Adrenal gland (tissue), 5 donors: ENCODE data around the gene FOXS1.

ENCODE experiments used
- CTCF ChIP-seq, 6 experiments: fragments of 450-650 bp in 4 of 6; fragments of 200-600 bp in 2 of 6; sonication (generic) in 1 of 6; IDR thresholded peaks; 1 replicate in 5 of 6; 2 replicates in 1 of 6; pipeline versions ENCODE4 v1.5.1 to v1.8.0; 2016 to 2021; ENCODE audit warnings: antibody characterized with exemption in 6 of 6, mild to moderate bottlenecking in 2 of 6, moderate library complexity in 1 of 6
- POLR2A ChIP-seq, 2 donors: fragments of 450-650 bp; IDR thresholded peaks; one replicate each; pipeline ENCODE4 v1.6.1; 2017; ENCODE audit warnings: antibody characterized with exemption in 2 of 2, mild to moderate bottlenecking in 2 of 2, moderate library complexity in 1 of 2
- donor health status: DM: no; HTN: no; CAD: no.

DNA sequence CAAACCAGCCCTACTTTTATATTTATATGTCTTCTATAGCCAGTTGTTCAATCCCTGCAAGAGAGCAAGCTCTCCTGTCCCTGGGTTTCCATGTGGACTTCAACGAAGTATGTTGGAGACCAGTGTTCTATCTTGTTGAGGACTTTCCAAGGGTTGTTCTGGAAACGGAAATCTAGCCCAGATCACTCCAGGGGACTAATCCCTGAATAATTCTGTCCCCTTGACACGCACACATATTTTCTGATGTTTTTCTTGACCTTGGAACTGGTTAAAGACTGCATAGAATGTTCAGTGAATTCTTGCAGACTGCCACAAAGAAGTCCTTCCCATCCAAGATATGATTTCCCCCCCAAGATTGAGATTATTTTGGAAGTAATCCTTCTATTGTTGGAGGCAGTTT, 35.7 kb downstream of the FOXS1 start:
- TF ChIP-seq POLR2A (IDR thresholded peaks at IDR 0.05) (no peak), CTCF (IDR thresholded peaks at IDR 0.05) (no peak)
